Transverse colon (tissue), 4 donors: Measurements from ENCODE around the gene TM2D3.

Experiments used
- CTCF ChIP-seq, 5 experiments: fragments of 200-600 bp in 3 of 5; fragments of 450-650 bp in 2 of 5; sonication (generic) in 3 of 5; IDR thresholded peaks; 1 replicate in 2 of 5; 2 replicates in 3 of 5; pipeline ENCODE4 v1.5.1; 2016 to 2017; ENCODE audit warnings: antibody characterized with exemption in 5 of 5, inconsistent platforms in 3 of 5, mild to moderate bottlenecking in 2 of 5, moderate library complexity in 1 of 5
- POLR2AphosphoS5 ChIP-seq, 3 donors: sonication (generic); formaldehyde crosslinking; IDR thresholded peaks; one replicate each; pipeline ENCODE4 v1.6.1; 2016; ENCODE audit warnings: antibody characterized with exemption in 3 of 3

- TF ChIP-seq CTCF (IDR thresholded peaks at IDR 0.05) = no peak
- TF ChIP-seq POLR2AphosphoS5 (IDR thresholded peaks at IDR 0.05) = no peak
These were observed 42.2 kb downstream of the TM2D3 start for GRCh38 chr15:101609742-101610610.
